GM13976 (cell line): ENCODE measurements around the gene FOXA3.

Source experiments
- DNase-seq: peaks from one replicate; pipeline ENCODE4 v3.0.0; 2012; ENCODE audit warnings: low spot score
- in situ Hi-C: fragments of 300-500 bp; cut with MboI; formaldehyde crosslinking; loops from one replicate; pipeline ENCODE4 v1.12.0; 2022; ENCODE audit warnings: low sequenced_read_pairs, mixed read lengths, inconsistent platforms; ENCODE audit not compliant: unreplicated experiment
- TF ChIP-seq, protein P1 (sequence below): IDR thresholded peaks from 2 replicates; pipeline ENCODE4 v1.5.1; 2012; ENCODE audit warnings: borderline replicate concordance, mild to moderate bottlenecking; ENCODE audit not compliant: insufficient read depth; ENCODE audit errors: extremely low read depth, missing control alignments, control extremely low read depth

The FOXA3 gene

GRCh38 chr19:45827459-45828093 lies 36.5 kb upstream of the FOXA3 start:
- DNase-seq, result no peak
- in situ Hi-C loops, result no loop called here
- TF ChIP-seq, protein P1, sequence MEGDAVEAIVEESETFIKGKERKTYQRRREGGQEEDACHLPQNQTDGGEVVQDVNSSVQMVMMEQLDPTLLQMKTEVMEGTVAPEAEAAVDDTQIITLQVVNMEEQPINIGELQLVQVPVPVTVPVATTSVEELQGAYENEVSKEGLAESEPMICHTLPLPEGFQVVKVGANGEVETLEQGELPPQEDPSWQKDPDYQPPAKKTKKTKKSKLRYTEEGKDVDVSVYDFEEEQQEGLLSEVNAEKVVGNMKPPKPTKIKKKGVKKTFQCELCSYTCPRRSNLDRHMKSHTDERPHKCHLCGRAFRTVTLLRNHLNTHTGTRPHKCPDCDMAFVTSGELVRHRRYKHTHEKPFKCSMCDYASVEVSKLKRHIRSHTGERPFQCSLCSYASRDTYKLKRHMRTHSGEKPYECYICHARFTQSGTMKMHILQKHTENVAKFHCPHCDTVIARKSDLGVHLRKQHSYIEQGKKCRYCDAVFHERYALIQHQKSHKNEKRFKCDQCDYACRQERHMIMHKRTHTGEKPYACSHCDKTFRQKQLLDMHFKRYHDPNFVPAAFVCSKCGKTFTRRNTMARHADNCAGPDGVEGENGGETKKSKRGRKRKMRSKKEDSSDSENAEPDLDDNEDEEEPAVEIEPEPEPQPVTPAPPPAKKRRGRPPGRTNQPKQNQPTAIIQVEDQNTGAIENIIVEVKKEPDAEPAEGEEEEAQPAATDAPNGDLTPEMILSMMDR, result no peak

DNA sequence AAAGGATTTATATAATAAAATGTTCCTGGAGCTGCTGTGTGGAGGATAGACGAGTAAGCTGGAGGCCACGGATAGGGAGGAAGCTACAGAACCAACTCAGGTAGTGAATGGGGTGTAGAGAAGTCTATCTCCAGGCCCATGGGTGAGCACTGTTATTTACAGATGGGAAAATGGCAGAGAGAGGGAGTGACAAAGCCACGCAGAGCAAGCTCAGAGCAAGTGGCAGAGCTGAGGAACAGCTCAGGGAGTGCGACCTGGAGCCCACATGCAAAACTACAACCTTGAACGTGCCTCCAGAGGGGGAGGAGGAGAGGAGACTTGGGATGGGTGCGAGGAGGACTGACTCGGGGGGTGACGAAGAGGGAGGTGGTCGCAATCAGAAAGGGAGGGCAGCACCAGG lies 35.6 kb upstream of the FOXA3 start:
- TF ChIP-seq, protein P1, result no peak
- DNase-seq, result no peak
- in situ Hi-C loops, result no loop called here

GRCh38 chr19:45828945-45829344 lies 35.2 kb upstream of the FOXA3 start:
- DNase-seq, result no peak
- in situ Hi-C loops, result no loop called here
- TF ChIP-seq, protein P1, result no peak

GRCh38 chr19:45834970-45835369 lies 29.2 kb upstream of the FOXA3 start:
- TF ChIP-seq, protein P1, result no peak
- no peak for DNase-seq
- in situ Hi-C loops, result no loop called here

GRCh38 chr19:45842198-45842597 lies 21.9 kb upstream of the FOXA3 start:
- no peak for DNase-seq
- TF ChIP-seq, protein P1, result no peak
- in situ Hi-C loops, result no loop called here

DNA sequence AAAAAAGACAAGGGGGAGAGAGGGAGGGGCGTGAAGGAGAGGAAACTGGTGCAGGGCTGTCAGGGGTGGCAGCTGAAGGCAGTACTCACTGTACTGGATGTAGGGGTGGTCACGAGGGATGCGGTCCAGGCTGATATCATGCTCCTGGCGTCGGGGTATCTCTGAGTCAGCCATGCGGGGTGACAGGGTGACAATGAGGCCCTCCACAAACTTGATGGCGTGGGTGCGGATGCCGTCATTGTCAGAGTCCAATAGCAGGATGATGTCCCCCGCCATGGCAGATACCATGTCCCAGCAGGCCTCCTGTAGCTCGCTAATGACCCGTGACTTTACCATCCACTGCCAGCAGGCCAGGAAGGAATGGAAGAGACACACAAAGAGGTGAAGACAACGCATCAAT lies 16.5 kb upstream of the FOXA3 start:
- in situ Hi-C loops, result no loop called here
- DNase-seq, result no peak

More for the DNA sequence above, 16.5 kb upstream of the FOXA3 start:
- TF ChIP-seq, protein P1, result no peak
